ENCODE measurements around the gene C4orf36.

C4orf36 gene

GRCh38 chr4:86872135-86872534 lies 20.1 kb downstream of the C4orf36 start:
- FAIRE-seq (no peak), DNase-seq (ENCODE audit: insufficient read length, low spot score) (no peak)
- no peak for TF ChIP-seq CTCF (IDR thresholded peaks at IDR 0.05; ENCODE audit: insufficient read depth, missing control alignments)

- no peak for TF ChIP-seq CTCF (IDR thresholded peaks at IDR 0.05; ENCODE audit: insufficient read depth, missing control alignments)
- FAIRE-seq (no peak), DNase-seq (ENCODE audit: insufficient read length, low spot score) (no peak)
Observed at GRCh38 chr4:86870442-86871069, 21.7 kb downstream of the C4orf36 start.

- FAIRE-seq, result no peak
- no peak for DNase-seq (ENCODE audit: insufficient read length, low spot score)
- no peak for TF ChIP-seq CTCF (IDR thresholded peaks at IDR 0.05; ENCODE audit: insufficient read depth, missing control alignments)
Observed at GRCh38 chr4:86857341-86858052, 34.7 kb downstream of the C4orf36 start.

- TF ChIP-seq CTCF (IDR thresholded peaks at IDR 0.05; ENCODE audit: insufficient read depth, missing control alignments), result no peak
- no peak for FAIRE-seq
- DNase-seq (ENCODE audit: insufficient read length, low spot score), result no peak
Observed at GRCh38 chr4:86856896-86857295, 35.3 kb downstream of the C4orf36 start.

- no peak for TF ChIP-seq CTCF (IDR thresholded peaks at IDR 0.05; ENCODE audit: insufficient read depth, missing control alignments)
- DNase-seq (ENCODE audit: insufficient read length, low spot score) (no peak), FAIRE-seq (no peak)
Observed at GRCh38 chr4:86855572-86855971, 36.6 kb downstream of the C4orf36 start.

GRCh38 chr4:86853209-86853608 lies 39.0 kb downstream of the C4orf36 start:
- no peak for TF ChIP-seq CTCF (IDR thresholded peaks at IDR 0.05; ENCODE audit: insufficient read depth, missing control alignments)
- no peak for DNase-seq (ENCODE audit: insufficient read length, low spot score)
- FAIRE-seq, result no peak

All from D721Med (cell line).